Vagina (tissue), 2 donors: ENCODE measurements around the gene PSMB9.
"Not testable (repeated sequence)": the region's sequence is repeated elsewhere in the genome, so short reads cannot be mapped to it uniquely, and the experiment has no call there.

Source experiments
- CTCF ChIP-seq, 3 experiments: fragments of 450-650 bp in 2 of 3; fragments of 200-600 bp in 1 of 3; sonication (generic) in 1 of 3; IDR thresholded peaks; one replicate each; pipeline ENCODE4 v1.5.1; 2017 to 2019; ENCODE audit warnings: antibody characterized with exemption in 3 of 3, mild to moderate bottlenecking in 2 of 3, moderate library complexity in 2 of 3
- POLR2A ChIP-seq, 2 donors: fragments of 450-650 bp; IDR thresholded peaks; one replicate each; pipeline ENCODE4 v1.6.1; 2017; ENCODE audit warnings: antibody characterized with exemption in 2 of 2, mild to moderate bottlenecking in 2 of 2, moderate library complexity in 2 of 2

- TF ChIP-seq CTCF, POLR2A (IDR thresholded peaks at IDR 0.05): not testable (repeated sequence)
Measured at GRCh38 chr6:32880962-32881361, 27.0 kb downstream of the PSMB9 start.
